ENCODE results near the gene DDX11.
"Not testable (repeated sequence)": the region's sequence is repeated elsewhere in the genome, so short reads cannot be mapped to it uniquely, and the experiment has no call there.

DDX11 gene

GRCh38 chr12:31100503-31101208, 27.0 kb downstream of the DDX11 start:
- not testable (repeated sequence) for DNase-seq

- DNase-seq = not testable (repeated sequence)
Observed at GRCh38 chr12:31102125-31102524, 28.5 kb downstream of the DDX11 start.

GRCh38 chr12:31102596-31102995, 28.9 kb downstream of the DDX11 start:
- DNase-seq = not testable (repeated sequence)

- DNase-seq = not testable (repeated sequence)
Observed at GRCh38 chr12:31103561-31103975, 29.9 kb downstream of the DDX11 start.

DNA sequence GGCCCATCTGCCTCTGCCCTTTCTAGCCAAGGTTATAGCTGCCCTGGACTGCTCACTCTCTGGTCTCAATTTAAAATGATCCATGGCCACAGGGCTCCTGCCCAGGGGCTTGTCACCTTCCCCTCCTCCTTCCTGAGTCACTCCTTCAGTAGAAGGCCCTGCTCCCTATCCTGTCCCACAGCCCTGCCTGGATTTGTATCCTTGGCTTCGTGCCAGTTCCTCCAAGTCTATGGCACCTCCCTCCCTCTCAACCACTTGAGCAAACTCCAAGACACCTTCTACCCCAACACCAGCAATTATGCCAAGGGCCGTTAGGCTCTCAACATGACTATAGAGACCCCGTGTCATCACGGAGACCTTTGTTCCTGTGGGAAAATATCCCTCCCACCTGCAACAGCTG, 30.6 kb downstream of the DDX11 start:
- DNase-seq = not testable (repeated sequence)

DNA sequence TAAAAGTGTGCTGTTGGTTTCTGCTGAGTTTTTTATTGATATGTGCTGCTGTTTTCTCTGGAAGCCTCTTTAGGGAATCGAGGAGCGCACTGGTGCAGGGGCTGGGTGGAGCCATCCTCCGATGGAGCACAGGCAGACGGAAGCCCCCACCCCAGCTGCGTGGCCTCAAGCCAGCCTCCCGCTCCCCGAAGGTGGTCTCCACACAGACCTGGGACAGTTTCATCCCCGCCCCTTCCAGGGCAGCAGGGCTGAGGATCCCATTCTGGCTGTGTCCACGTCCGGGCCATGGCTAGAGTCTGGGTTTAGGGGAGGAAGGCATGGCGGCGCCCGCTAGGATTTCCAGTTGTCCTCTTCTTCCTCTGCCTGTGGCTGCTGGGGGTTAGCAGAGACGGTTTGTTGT, 31.1 kb downstream of the DDX11 start:
- DNase-seq = not testable (repeated sequence)

GRCh38 chr12:31105668-31106067, 32.0 kb downstream of the DDX11 start:
- DNase-seq = no peak

DNA sequence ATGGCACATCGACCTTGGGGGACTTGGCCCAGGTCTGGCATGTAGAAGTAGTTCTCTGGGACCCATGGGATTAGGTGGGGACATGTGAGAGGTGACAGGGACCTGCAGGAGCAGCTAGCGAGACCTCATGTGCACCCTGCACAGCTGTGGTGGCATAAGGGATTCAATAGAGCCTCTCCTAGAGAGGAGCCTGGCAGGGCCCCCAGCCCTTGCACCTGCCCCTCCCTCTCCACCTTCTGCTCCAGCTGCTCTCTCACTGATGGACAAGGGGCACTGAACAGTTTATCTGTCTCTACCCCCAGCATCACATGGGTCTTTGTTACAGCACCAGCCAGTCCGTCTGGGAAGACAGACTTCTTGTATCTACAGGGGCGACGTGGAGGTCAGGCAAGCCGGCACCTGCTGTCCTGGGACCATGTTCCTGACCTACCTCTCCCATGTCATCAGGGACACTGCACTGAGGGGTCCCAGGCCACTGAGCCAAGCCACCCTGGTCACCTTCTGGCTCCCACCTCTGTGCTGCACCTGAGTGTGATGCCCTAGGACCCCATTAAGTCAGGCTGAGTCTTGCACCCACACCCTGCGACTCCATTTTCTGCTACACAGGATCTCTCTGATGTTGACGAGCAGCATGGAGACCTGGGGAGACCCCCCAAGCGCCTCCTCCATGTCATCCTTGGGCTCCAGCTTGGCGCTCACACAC, 32.6 kb downstream of the DDX11 start:
- DNase-seq = no peak

DNA sequence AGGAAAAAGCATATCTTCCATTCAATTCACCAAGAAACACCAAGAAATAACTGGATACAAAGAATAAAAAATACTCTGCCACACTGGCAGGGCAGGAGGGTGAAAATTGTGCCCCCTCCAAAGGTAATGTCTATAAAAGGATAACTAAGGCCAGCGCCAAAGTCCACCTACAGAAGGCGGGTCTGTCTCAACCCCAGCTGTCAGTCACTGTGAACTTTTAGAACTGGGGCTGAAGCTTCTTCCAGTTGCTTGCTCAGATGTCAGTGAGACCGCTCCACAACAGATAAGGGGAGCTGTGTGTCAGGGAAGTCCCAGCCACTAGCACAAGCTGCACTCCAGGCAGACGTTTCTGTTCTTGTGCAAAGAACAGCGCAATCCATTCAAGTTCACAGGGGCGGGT, 36.1 kb downstream of the DDX11 start:
- not testable (repeated sequence) for DNase-seq

- DNase-seq = not testable (repeated sequence)
Observed at GRCh38 chr12:31110263-31110662, 36.6 kb downstream of the DDX11 start.

DNA sequence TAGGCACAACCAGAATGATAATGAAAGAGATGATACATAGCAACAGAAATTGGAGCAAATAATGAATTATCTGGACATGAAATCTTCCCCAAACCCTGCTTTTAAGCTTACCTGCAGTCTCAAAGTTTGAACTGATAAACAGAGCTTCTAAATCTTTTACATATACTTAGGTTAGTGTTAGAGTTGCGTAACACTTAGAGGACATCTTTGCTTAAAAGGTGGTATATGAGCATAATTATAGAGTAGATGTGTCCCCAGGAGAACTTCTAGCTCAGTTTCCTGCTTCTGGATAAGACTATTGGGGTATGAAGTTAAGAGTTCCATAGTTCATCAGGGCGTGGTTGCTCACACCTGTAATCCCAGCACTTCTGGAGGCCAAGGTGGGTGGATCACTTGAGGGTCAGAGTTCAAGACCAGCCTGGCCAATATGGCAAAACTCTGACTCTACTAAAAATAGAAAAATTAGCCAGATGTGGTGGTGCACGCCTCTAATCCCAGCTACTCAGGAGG, 41.5 kb downstream of the DDX11 start:
- not testable (repeated sequence) for DNase-seq

DNA sequence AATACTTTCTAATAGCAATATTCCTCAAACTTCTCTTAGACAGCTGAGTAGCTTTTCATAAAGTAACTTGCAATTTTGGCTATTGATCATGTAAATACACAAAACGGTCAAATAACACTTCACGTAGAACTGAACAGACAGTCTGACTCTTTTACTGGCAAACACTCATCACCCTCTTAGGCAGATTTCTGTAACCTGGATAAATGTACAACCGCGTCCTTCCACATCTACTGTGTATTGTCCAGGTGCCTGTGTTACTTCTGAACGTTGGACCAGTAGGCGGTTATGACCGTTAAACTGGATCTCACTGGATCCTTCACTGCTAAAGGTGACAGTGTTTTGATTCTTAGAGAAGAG, 43.2 kb downstream of the DDX11 start:
- DNase-seq = not testable (repeated sequence)

DNA sequence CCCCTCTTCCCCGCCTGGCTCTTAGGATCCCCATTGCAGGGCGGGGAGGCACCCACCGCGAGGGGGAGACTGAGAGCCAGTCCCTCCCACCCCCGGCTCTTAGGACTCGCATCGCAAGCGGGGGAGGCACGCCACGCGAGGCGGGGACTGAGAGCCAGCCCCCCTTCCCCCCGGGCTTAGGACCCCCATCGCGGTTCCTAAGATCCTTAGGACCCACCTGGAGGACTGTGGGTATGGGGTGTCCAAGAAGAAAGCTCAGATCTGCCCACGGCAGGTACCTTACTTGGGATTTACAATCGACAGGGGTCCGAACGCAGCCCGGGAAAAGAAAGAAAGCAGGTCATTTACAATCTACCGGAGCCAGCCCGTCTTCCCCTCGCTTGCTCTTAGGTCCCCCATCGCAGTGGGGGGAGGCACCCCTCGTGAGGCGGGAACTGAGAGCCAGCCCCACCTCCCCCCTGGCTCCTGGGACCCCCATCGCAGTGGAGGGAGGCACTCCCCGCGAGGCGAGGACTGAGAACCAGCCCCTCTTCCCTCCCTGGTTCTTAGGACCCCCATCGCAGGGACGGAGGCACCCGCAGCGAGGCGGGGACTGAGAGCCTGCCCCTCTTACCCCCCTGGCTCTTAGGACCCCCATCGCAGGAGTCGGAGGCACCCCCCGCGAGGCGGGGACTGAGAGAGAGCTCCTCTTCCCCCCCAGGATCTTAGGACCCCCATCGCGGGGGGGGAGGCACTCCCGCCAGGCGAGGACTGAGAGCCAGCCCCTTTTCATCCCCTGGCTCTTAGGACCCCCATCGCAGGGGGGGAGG, 43.7 kb downstream of the DDX11 start:
- peak; percentile 16 to 22 for DNase-seq

GRCh38 chr12:31118347-31119191, 44.9 kb downstream of the DDX11 start:
- peak in 1 of 2 donors; percentile 17 for DNase-seq

DNA sequence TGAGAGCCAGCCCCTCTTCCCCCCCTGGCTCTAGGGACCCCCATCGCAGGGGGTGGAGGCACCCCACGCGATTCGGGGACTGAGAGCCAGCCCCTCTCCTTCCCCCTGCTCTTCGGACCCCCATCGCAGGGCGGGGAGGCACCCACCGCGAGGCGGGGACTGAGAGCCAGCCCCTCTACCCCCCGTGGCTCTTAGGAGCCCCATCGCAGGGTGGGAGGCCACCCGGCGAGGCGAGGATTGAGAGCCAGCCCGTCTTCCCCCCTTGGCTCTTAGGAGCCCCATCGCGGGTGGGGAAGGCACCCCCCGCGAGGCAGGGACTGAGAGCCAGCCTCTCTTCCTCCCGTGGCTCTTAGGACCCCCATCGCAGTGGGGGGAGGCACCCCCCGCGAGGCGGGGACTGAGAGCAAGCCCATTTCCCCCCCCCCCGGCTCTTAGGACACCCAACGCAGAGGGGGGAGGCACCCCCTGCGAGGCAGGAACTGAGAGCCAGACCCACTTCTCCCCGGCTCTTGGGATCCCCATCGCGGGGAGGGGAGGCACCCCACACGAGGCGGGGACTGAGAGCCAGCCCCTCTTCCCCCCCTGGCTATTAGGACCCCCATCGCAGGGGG, 45.6 kb downstream of the DDX11 start:
- no peak for DNase-seq

GRCh38 chr12:31119803-31120211, 46.1 kb downstream of the DDX11 start:
- no peak for DNase-seq

- DNase-seq = no peak
Observed at GRCh38 chr12:31120392-31121008, 46.8 kb downstream of the DDX11 start.

DNA sequence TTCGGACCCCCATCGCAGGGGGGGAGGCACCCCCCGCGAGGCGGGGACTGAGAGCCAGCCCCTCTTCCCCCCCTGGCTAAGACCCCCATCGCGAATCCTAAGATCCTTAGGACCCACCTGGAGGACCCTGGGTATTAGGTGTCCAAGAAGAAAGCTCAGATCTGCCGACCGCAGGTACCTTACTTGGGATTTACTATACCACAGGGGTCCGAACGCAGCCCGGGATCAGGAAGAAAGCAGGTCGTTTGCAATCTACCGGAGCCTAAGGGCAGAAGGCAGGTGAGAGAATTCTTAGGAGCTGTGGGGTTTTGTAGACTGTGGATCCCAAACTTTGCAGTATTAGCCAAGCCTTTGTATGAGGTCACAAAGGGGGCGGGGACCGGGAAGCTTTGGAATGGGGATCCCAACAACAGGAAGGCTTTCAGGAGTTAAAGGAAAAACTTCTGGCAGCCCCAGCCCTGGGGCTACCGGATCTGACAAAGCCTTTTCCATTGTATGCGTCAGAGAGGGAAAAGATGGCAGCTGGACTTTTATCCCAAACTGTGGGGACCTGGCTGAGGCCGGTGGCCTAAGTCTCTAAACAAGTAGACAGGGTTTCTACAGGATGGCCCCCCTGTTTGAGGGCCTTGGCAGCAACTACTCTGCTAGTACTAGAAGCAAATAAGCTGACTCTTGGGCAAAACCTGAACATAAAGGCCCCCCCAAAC, 47.5 kb downstream of the DDX11 start:
- DNase-seq = not testable (repeated sequence)

DNA sequence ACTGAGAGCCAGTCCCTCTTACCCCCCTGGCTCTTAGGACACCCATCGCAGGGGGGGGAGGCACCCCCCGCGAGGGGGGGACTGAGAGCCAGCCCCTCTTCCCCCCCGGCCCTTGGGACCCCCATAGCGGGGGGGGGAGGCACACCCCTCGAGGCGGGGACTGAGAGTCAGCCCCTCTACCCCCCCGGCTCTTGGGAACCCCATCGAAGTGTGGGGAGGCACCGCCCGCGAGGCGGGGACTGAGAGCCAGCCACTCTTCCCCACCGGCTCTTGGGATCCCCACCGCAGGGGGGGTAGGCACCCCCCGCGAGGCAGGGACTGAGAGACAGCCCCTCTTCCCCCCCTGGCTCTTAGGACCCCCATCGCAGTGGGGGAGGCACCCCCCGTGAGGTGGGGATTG, 48.8 kb downstream of the DDX11 start:
- no peak for DNase-seq

GRCh38 chr12:31124158-31124557, 50.5 kb downstream of the DDX11 start:
- not testable (repeated sequence) for DNase-seq

DNA sequence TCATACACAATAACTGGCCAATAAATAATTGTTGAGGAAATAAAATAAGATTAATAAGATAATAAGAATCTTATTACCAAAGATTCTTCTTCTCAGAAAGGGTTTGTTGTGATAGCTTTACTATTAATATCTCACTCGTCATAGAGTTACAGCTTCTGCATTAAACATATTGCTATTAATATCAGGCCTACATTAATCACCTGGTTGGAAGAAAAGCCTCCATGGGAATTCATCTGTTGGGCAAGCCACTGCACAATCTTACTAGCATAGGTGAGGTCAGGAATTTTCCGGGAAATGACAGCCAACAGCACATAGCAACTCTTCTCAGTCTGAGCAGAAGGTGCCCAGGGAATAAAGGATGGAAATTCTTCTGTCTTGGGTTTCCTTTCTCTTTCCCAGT, 51.5 kb downstream of the DDX11 start:
- not testable (repeated sequence) for DNase-seq
